Right ventricle myocardium inferior (tissue), 1 donor: ENCODE measurements around the gene RIBC1. TPM values are rescaled to one million over a fixed set of nuclear protein-coding genes. Genes with fewer than 3 reads are reported as not detected.

Source experiments
- ATAC-seq: fragments of 200-7000 bp; cut with Tn5 transposase; one replicate; pipeline ENCODE4 v1.9.1; 2020; ENCODE audit warnings: mild to moderate bottlenecking, moderate library complexity
- DNase-seq: peaks from one replicate; pipeline ENCODE4 v3.0.0; 2021; ENCODE audit errors: missing footprints
- intact Hi-C: fragments of 100-400 bp; cut with DNase I; formaldehyde crosslinking; loops from one replicate; pipeline ENCODE4 v1.11.0; 2022
- microRNA-seq: library from miRNA; unstranded; fragments of <30 nt; microRNA quantifications from one replicate; pipeline ENCODE4 v1.2.0, GENCODE V29; 2020
- total RNA-seq: library from RNA; stranded (reverse); fragmentation: NEBNext Ultra II Directional; extraction: Animal tissue kit (Norgen Biotek cat#: 25700); gene quantifications from one replicate; pipeline ENCODE4 v1.2.1, GENCODE V29; 2021
- donor health status: DM: no; HTN: yes; CAD: no; lungs with severe emphysema.

The RIBC1 gene
- total RNA-seq, 1 donor from 2014 or later: 0.62 TPM

GRCh38 chrX:53476371-53476770 is 53.7 kb downstream of the RIBC1 start:
- intact Hi-C loops: no loop called here
- ATAC-seq (no peak), DNase-seq (no peak)

- DNase-seq (no peak), ATAC-seq (no peak)
- intact Hi-C loops: no loop called here
Observed at GRCh38 chrX:53479301-53479700, 56.6 kb downstream of the RIBC1 start.

Small RNA genes lying within 50 kb of the gene (microRNA-seq; reads per million reads assigned to microRNA genes)
- gene MIR6857: not detected

Other genes with a start within 250 kb of the RIBC1 start
- 28.1 TPM for gene KDM5C, start 197.7 kb upstream of the RIBC1 start, total RNA-seq
- 11.6 TPM for gene IQSEC2, start 141.3 kb upstream of the RIBC1 start, total RNA-seq
- 36.9 TPM for gene SMC1A, start 219 bp upstream of the RIBC1 start, total RNA-seq
- 116 TPM for gene HSD17B10, start 11.5 kb downstream of the RIBC1 start, total RNA-seq